Measurements from ENCODE around the gene TP63.
"Not testable (repeated sequence)": the region's sequence is repeated elsewhere in the genome, so short reads cannot be mapped to it uniquely, and the experiment has no call there.

Gene TP63

GRCh38 chr3:189626286-189626685 lies 4.9 kb upstream of the TP63 start:
- DNase-seq = no peak

GRCh38 chr3:189629803-189630455 lies 1.3 kb upstream of the TP63 start:
- no peak for DNase-seq

DNA sequence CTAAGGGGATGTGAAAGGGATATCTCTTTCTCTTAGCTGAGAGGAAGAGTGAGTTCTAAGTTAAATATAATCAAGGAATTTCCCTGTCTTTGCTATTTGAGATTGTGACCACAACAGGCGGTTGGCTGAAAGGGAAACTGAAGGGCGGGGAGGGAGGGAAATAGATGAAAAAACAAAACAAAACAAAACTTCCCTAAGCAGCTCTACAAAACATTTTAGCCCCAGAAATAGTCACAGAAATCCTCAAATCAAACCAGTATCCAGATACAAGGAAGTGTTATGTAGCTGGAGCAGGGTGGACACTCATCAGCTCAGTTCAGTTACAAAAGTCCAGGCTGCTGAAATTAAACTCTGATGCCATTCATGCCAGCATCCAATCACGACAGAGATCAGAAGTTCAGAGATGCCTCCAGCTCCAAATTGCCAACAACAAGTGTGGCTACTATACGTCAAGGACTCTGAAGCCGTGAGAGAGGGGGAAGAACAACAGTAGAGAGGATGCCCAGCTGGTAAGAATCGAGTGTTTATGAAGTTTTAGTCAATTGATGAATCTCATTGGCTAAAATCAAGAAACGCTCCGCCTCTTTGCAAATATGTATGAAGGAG lies 319 bp upstream of the TP63 start:
- no peak for DNase-seq

- DNase-seq = no peak
Measured at GRCh38 chr3:189631409-189631808, 220 bp downstream of the TP63 start.

DNA sequence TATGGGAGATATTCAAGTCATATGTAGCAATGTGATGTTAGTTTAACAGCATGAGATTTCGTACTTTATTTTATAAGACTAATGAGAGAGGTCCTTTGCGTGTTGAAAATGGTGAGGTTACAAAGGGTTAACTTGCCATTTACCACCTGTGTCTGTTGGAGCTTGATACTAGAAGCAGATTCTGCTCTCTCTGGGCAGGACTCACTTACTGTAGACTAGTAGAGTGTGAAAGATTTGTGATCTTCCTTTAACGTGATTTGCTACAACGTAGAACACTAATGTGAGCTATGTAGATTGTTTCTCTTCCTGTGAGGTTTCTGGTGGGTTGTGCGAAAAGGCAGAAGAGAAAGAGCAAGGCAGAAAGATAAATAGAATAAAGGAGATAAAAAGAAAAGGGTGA lies 1.1 kb downstream of the TP63 start:
- no peak for DNase-seq

DNA sequence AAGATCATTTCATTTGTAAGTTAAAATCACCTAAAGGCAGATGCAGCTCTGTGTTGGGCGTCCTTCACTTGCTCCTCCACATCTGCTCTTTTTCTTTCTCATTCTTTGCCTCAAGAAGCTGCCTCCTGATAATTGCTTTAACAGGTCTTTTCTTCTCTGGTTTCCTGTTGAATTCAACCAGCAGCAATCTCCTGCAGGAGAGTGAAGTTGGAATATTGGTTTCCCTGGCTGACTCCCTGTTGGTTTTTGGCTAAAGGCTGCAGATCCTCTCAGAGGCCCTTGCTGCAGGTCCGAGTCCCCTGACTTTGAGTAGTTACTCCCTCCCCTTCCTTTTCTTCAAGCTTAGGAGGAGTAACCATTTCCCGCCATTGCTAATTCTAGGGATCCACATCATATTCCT lies 4.2 kb downstream of the TP63 start:
- no peak for DNase-seq

DNA sequence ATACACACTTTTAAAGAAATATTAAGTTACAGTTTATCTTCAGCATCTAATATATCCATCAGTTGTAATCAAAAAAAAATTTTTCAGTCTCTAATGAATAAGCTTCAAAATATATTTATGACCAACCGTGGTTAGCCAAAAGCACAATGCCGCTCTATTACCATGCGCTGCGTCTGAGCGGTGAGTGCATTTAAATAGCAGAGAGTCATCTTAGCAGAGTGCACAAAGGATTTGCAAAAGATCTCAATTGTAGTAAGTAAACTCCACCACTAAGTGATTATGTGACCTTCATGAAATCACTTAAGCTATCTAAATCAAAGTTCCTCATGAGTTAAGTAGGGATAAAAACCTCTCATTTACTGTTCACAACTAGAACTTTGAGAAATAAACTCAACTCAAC lies 4.9 kb downstream of the TP63 start:
- no peak for DNase-seq

DNA sequence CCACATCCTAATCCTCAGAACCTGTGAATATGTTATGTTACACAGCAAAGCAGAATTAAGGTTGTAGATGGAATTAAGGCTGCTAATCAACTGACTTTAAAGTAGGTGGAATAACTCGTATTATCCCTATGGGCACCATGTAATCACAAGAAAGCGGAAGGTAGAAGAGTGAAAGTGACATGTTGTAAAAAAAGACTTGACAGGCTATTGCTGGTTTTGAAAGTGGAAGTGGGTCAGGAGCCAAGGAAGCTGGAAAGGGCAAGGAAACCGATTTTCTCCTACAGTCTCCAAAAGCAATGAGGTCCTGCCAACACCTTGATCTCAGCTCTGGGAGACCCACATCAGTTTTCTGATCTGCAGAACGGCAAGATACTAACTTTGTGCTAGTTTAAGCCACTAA lies 6.6 kb downstream of the TP63 start:
- no peak for DNase-seq

DNA sequence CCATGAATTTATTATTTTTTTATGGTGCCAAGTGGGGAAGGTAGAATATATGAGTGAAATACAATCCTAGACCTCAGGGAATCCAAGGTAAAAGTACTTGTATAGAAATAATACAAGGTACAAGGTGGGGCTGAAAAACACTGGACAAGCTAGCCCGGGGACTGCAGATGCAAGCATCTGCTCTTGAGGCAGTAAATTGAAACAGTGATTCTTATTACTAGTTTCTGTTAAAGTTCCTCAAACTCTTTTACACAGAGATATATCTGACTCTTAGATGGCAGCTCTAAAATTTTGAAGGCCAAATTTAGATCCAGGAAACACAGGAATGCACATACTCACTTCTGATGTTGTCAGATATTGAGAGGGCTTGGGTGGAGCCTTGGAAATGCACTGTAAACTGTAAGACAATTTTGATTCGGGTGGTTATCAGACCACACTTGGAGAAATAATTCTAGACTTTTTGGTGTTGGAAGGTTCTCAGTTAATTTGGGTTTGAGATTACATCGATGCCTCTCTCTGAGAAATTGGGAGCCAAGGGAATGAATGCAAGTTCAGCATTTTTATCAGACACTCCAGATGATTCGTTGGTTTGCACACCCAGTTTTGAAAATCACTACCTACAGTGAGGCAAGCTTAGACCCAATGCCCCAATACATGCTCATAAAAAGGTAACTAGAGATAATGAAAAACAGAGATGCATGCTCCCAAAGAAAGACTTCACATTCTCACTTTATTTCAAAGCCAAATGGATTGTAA lies 7.3 kb downstream of the TP63 start:
- DNase-seq = no peak

GRCh38 chr3:189641776-189642175 lies 10.6 kb downstream of the TP63 start:
- no peak for DNase-seq

- DNase-seq = no peak
Measured at GRCh38 chr3:189646853-189647542, 15.8 kb downstream of the TP63 start.

DNA sequence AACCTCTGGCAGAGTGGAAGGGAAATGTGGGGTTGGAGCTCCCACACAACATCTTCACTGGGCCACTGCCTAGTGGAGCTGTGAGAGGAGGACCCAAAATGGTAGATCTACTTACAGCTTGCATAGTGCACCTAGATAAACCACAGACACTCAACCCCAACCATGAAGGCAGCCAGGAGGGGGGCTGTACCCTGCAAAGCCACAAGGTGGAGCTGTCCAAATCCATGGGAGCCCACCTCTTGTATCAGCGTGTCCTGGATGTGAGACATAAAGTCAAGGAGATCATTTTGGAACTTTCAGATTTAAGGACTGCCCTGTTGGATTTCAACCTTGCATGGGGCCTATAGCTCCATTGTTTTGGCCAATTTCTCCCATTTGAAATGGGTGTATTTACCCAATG lies 20.9 kb downstream of the TP63 start:
- DNase-seq = no peak

- no peak for DNase-seq
Measured at GRCh38 chr3:189655617-189656016, 24.4 kb downstream of the TP63 start.

- DNase-seq = no peak
Measured at GRCh38 chr3:189659571-189659970, 28.4 kb downstream of the TP63 start.

- DNase-seq = no peak
Measured at GRCh38 chr3:189664311-189664710, 33.1 kb downstream of the TP63 start.

DNA sequence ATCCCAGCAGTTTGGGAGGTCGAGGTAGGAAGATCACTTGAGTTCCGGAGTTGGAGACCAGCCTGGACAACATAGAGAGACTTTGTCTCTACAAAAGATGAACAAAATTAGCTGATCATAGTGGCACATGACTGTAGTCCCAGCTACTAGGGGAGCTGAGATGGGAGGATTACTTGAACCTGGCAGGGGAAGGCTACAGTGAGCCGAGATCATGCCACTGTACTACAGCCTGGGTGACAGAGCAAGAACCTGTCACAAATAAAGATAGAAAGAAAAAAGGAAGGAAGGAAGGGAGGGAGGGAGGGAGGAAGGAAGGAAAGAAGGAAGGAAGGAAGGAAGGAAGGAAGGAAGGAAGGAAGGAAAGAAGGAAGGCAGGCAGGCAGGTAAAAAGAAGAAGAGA lies 41.2 kb downstream of the TP63 start:
- DNase-seq = not testable (repeated sequence)

DNA sequence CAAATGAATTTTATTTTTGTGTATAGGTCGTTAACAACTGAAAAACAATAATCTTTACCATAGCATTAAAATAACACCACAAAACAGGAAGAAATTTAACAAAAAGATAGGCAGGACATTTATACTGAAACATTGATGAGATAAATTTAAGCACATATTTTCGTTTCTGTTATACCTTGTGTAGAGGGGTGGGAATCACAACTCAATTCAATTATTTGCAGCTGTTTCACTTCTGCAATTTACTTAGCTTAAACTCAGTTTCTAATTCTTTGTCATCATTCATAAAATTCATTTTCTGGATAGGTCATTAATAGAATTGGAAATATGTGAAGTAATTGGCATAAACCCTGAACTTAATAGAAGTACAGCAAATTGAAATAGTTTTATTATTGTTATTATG lies 42.3 kb downstream of the TP63 start:
- DNase-seq = no peak

DNA sequence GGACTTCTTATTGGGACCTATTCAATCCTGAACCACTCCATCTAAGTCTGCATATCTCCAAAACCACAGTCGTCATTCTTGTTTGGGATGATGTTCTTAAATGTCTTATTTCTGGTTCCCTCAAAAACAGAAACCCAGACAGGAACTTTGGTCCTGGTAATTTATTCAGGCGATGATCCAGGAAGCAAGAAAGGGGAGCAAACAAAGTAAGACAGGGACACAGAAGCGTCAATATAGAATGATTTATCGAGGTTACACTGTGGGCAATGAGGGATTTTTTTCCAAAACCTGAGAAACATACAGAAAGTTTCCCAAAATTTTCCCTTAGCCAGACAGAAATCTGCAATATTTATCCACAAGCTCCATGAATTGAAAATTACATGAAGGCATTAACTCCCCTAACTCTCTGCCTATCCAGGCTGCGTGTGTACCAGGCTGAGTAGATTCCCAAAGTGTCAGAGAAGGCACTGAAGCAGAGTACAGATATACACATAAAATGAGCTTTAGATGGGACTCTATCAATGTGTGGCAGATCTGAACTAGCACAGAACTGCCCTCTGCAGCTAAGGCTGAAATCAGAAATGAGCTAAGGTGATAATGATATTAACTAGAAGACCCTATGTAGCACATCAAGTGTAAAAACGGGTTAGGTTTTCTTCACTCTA lies 43.2 kb downstream of the TP63 start:
- no peak for DNase-seq

DNA sequence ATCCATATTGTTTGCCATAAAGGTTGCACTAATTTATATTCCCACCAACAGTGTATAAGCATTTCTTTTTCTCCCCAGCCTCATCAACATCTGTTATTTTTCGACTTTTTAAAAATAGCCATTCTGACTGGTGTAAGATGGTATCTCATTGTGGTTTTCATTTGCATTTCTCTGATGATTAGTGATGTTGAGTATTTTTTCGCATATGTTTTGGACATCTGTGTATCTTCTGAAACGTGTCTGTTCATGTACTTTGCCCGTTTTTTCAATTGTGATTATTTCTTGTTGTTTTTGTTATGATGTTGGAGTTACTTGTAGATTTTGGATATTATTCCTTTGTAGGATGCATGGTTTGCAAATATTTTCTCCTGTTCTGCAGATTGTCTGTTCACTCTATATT lies 46.5 kb downstream of the TP63 start:
- no peak for DNase-seq

- DNase-seq = no peak
Measured at GRCh38 chr3:189680723-189681122, 49.5 kb downstream of the TP63 start.

GRCh38 chr3:189683546-189684255 lies 52.5 kb downstream of the TP63 start:
- no peak for DNase-seq

DNA sequence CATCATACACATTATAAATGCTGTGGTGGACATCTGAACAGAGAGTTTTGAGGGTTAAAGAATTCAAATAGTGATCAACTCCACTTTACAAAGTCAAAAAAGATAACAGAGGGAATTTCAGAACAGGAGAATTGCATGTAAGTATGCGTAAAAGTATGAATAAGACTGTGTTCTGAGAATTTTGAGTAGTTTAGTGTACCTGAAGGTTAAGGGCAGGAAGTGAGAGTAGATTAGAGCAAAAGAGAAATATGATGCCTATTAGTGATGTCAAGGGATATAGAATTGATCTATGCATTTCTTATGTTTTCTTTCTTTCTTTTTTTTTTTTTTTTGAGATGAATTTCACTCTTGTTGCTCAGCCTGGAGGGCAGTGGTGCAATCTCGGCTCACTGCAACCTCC lies 53.1 kb downstream of the TP63 start:
- no peak for DNase-seq

GRCh38 chr3:189685291-189685690 lies 54.1 kb downstream of the TP63 start:
- DNase-seq = no peak
